Mammary microvascular endothelial cell (primary cell): ENCODE data around the gene CENPW. TPM values are rescaled to one million over a fixed set of nuclear protein-coding genes. Genes with fewer than 3 reads are reported as not detected.

Source experiments
- total RNA-seq: library from RNA; depleted of rRNA; stranded (reverse); fragments of >200 nt; gene quantifications from 2 replicates; pipeline ENCODE4 v1.2.3, GENCODE V29; 2015

CENPW gene
- 28.8 and 33.8 TPM in 2 replicates for total RNA-seq

GRCh38 chr6:126339796-126340609 is at the start of gene CENPW:
Gene CENPW, plus strand, starts transcription at chr6:126340115. Its CDS starts 159 bp downstream, at chr6:126340274.

